Astrocyte of the cerebellum (primary cell): ENCODE results near the gene DPYSL5.
A peak's percentile ranks its signal among the peaks of the same experiment; 100 is the strongest.

Source experiments
- DNase-seq: peaks from one replicate; pipeline ENCODE4 v3.0.0-alpha.2; 2011; ENCODE audit warnings: low read depth
- H3K4me3 ChIP-seq: 2 replicates; pipeline ENCODE4 v1.5.1; 2011; ENCODE audit warnings: mild to moderate bottlenecking, low read depth, low read length, moderate library complexity
- in situ Hi-C: cut with HindIII; loops from 2 replicates; pipeline ENCODE4 v1.10.0; 2017; ENCODE audit warnings: low sequenced_read_pairs
- TF ChIP-seq, protein P1 (sequence below): IDR thresholded peaks from 2 replicates; pipeline ENCODE4 v1.5.1; 2012; ENCODE audit warnings: low read length, low read depth, moderate library complexity, mild to moderate bottlenecking; ENCODE audit errors: missing control alignments

Gene DPYSL5

GRCh38 chr2:26982102-26982742 is 134.3 kb downstream of the DPYSL5 start:
- no peak overlapping the region for H3K4me3 ChIP-seq
- DNase-seq = peak; percentile 45
- in situ Hi-C loops = no loop called here
- TF ChIP-seq, protein P1, sequence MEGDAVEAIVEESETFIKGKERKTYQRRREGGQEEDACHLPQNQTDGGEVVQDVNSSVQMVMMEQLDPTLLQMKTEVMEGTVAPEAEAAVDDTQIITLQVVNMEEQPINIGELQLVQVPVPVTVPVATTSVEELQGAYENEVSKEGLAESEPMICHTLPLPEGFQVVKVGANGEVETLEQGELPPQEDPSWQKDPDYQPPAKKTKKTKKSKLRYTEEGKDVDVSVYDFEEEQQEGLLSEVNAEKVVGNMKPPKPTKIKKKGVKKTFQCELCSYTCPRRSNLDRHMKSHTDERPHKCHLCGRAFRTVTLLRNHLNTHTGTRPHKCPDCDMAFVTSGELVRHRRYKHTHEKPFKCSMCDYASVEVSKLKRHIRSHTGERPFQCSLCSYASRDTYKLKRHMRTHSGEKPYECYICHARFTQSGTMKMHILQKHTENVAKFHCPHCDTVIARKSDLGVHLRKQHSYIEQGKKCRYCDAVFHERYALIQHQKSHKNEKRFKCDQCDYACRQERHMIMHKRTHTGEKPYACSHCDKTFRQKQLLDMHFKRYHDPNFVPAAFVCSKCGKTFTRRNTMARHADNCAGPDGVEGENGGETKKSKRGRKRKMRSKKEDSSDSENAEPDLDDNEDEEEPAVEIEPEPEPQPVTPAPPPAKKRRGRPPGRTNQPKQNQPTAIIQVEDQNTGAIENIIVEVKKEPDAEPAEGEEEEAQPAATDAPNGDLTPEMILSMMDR = peak; percentile 49

DNA sequence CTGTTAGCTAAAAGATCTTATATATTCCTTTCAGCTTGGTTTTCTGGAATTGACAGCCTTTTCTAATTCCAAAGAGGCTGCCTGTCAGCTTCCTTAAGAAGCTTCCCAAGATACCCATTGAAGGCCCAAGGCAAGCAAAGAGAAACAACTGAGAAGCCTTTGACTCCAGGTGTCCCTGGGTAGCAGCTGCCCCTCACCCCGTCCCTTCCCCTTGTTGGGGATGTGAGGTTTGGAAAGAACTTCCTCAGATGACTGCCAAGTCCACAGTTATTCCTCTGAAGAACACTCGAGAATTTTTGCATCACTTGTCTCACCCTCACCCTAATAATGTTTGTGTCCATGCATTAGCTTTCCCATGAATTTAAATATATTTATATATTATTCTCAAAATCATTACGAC is 135.8 kb downstream of the DPYSL5 start:
- no peak for DNase-seq
- no peak overlapping the region for H3K4me3 ChIP-seq
- in situ Hi-C loops = no loop called here
- TF ChIP-seq, protein P1 = no peak

DNA sequence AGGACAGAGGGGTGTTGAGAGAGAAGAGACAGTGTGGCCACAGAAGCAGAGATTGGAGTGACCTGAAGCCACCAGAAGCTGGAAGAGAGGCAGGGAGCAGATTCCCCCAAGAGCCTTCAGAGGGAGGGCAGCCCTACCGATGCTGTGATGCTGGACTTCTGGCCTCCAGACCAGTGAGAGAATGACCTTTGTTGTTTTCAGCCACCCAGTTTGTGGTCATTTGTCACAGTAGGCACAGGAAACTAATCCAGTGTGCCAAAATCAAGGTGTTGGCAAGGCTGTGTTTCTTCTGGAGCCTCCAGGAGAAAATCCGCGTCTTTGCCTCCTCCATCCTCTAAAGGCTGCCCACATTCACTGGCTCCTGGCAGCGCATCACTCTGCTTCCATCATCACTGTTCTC is 137.9 kb downstream of the DPYSL5 start:
- no peak for DNase-seq
- TF ChIP-seq, protein P1 = no peak
- in situ Hi-C loops = no loop called here
- no peak overlapping the region for H3K4me3 ChIP-seq

DNA sequence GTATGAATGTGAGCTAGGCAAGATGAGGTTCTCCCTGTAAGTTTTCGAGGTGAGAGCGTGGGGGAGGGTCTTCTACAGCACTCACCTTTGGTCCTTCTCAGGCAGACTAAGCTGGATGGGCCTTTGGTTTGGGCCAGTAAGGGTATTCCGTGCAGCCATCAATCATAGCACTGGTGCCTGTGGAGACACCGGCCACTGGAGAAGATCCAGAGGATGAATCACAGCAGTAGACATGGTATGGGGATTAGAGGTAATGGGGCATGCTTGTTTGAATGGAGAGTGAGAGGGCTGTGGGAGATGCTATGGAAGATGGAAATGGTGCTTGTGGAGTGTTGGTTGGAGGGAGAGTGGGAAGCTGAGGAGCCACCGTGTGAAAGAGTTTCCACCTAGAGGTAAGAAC is 138.6 kb downstream of the DPYSL5 start:
- DNase-seq = peak; percentile 36
- H3K4me3 ChIP-seq = no peak overlapping the region
- TF ChIP-seq, protein P1 = no peak
- in situ Hi-C loops = no loop called here

GRCh38 chr2:26988058-26988860 is 140.3 kb downstream of the DPYSL5 start:
- in situ Hi-C loops = no loop called here
- TF ChIP-seq, protein P1 = no peak
- no peak overlapping the region for H3K4me3 ChIP-seq
- DNase-seq = peak; percentile 24

DNA sequence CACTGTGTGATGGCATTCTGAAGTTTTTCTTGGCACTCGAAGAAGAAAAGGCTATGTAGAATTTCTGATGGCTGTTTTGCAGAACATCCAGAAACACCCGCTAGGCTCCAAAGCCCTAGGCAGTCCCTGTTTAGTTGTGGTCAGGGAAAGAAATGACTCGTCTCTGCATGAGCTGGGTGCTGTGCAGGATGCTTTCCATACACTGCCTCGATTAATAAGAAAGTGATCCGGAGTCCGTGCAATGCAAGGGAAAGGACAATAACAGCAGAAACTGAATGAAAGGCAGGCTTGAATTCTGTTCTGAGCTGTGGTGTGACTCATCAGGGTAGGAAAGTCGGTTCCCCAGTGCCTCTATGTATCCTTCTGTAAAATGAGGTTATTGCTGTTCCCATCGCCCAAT is 141.2 kb downstream of the DPYSL5 start:
- in situ Hi-C loops = no loop called here
- TF ChIP-seq, protein P1 = no peak
- DNase-seq = peak; percentile 18
- no peak overlapping the region for H3K4me3 ChIP-seq
